ENCODE results near the gene VPS9D1.
A peak's percentile ranks its signal among the peaks of the same experiment; 100 is the strongest.

Gene VPS9D1

GRCh38 chr16:89710709-89711564, 9.8 kb downstream of the VPS9D1 start:
- Histone ChIP-seq H3K4me3 (ENCODE audit: low read length) (no peak overlapping the region), H3K9me3 (ENCODE audit: low read length) (no peaks in the 10 kb centered on the region), H3K27me3 (ENCODE audit: insufficient read depth, low read length) (no peaks in the 10 kb centered on the region), H2AFZ (ENCODE audit: low read depth, low read length) (no peak overlapping the region), H3K36me3 (ENCODE audit: insufficient read depth, low read length) (peaks cover 19% of the 10 kb centered on the region), H3K4me1 (ENCODE audit: insufficient read depth, low read length) (peaks cover 2% of the 10 kb centered on the region)

GRCh38 chr16:89709716-89710432, 10.8 kb downstream of the VPS9D1 start:
- Histone ChIP-seq H2AFZ (ENCODE audit: low read depth, low read length) (no peak overlapping the region), H3K4me1 (ENCODE audit: insufficient read depth, low read length) (peaks cover 2% of the 10 kb centered on the region), H3K9me3 (ENCODE audit: low read length) (no peaks in the 10 kb centered on the region), H3K4me3 (ENCODE audit: low read length) (no peak overlapping the region), H3K27me3 (ENCODE audit: insufficient read depth, low read length) (no peaks in the 10 kb centered on the region), H3K36me3 (ENCODE audit: insufficient read depth, low read length) (peaks cover 15% of the 10 kb centered on the region)

GRCh38 chr16:89709166-89709565, 11.5 kb downstream of the VPS9D1 start:
- Histone ChIP-seq H3K27me3 (ENCODE audit: insufficient read depth, low read length) (no peaks in the 10 kb centered on the region), H3K4me3 (ENCODE audit: low read length) (no peak overlapping the region), H3K36me3 (ENCODE audit: insufficient read depth, low read length) (peaks cover 15% of the 10 kb centered on the region), H2AFZ (ENCODE audit: low read depth, low read length) (no peak overlapping the region), H3K4me1 (ENCODE audit: insufficient read depth, low read length) (peaks cover 2% of the 10 kb centered on the region), H3K9me3 (ENCODE audit: low read length) (no peaks in the 10 kb centered on the region)

GRCh38 chr16:89708481-89708931, 12.2 kb downstream of the VPS9D1 start:
- Histone ChIP-seq H3K4me1 (ENCODE audit: insufficient read depth, low read length) (peaks cover 2% of the 10 kb centered on the region), H3K9me3 (ENCODE audit: low read length) (no peaks in the 10 kb centered on the region), H3K27me3 (ENCODE audit: insufficient read depth, low read length) (no peaks in the 10 kb centered on the region), H2AFZ (ENCODE audit: low read depth, low read length) (no peak overlapping the region), H3K36me3 (ENCODE audit: insufficient read depth, low read length) (peaks cover 15% of the 10 kb centered on the region), H3K4me3 (ENCODE audit: low read length) (no peak overlapping the region)

- Histone ChIP-seq H3K4me3 (ENCODE audit: low read length) (no peak overlapping the region), H3K9me3 (ENCODE audit: low read length) (no peaks in the 10 kb centered on the region), H3K4me1 (ENCODE audit: insufficient read depth, low read length) (peaks cover 2% of the 10 kb centered on the region), H2AFZ (ENCODE audit: low read depth, low read length) (no peak overlapping the region), H3K36me3 (ENCODE audit: insufficient read depth, low read length) (peaks cover 15% of the 10 kb centered on the region), H3K27me3 (ENCODE audit: insufficient read depth, low read length) (no peaks in the 10 kb centered on the region)
Observed at GRCh38 chr16:89707695-89708094, 13.0 kb downstream of the VPS9D1 start.

GRCh38 chr16:89706518-89707260, 14.0 kb downstream of the VPS9D1 start:
- Histone ChIP-seq H3K4me1 (ENCODE audit: insufficient read depth, low read length) (peaks cover 2% of the 10 kb centered on the region), H3K4me3 (ENCODE audit: low read length) (no peak overlapping the region), H3K27me3 (ENCODE audit: insufficient read depth, low read length) (no peaks in the 10 kb centered on the region), H3K36me3 (ENCODE audit: insufficient read depth, low read length) (peaks cover 15% of the 10 kb centered on the region), H2AFZ (ENCODE audit: low read depth, low read length) (no peak overlapping the region), H3K9me3 (ENCODE audit: low read length) (no peaks in the 10 kb centered on the region)

- Histone ChIP-seq H3K4me1 (ENCODE audit: insufficient read depth, low read length) (peaks cover 10% of the 10 kb centered on the region), H3K4me3 (ENCODE audit: low read length) (no peak overlapping the region), H3K9me3 (ENCODE audit: low read length) (no peaks in the 10 kb centered on the region), H3K36me3 (ENCODE audit: insufficient read depth, low read length) (peaks cover 10% of the 10 kb centered on the region), H3K27me3 (ENCODE audit: insufficient read depth, low read length) (no peaks in the 10 kb centered on the region), H2AFZ (ENCODE audit: low read depth, low read length) (no peak overlapping the region)
Observed at GRCh38 chr16:89705006-89705405, 15.7 kb downstream of the VPS9D1 start.

- Histone ChIP-seq H3K4me3 (ENCODE audit: low read length) (no peak overlapping the region), H3K36me3 (ENCODE audit: insufficient read depth, low read length) (peaks cover 6% of the 10 kb centered on the region), H3K27me3 (ENCODE audit: insufficient read depth, low read length) (no peaks in the 10 kb centered on the region), H3K9me3 (ENCODE audit: low read length) (no peaks in the 10 kb centered on the region), H2AFZ (ENCODE audit: low read depth, low read length) (no peak overlapping the region), H3K4me1 (ENCODE audit: insufficient read depth, low read length) (peaks cover 12% of the 10 kb centered on the region)
Observed at GRCh38 chr16:89704281-89704680, 16.4 kb downstream of the VPS9D1 start.

- H3K4me3 ChIP-seq (ENCODE audit: low read length), result peak within 1 kb of the TSS; percentile 73
- no peaks in the 10 kb centered on the region for H3K27me3 ChIP-seq (ENCODE audit: insufficient read depth, low read length)
- peak within 1 kb of the TSS; percentile 64 for H2AFZ ChIP-seq (ENCODE audit: low read depth, low read length)
- H3K4me1 ChIP-seq (ENCODE audit: insufficient read depth, low read length), result peaks cover 12% of the 10 kb centered on the region
- no peaks in the 10 kb centered on the region for H3K9me3 ChIP-seq (ENCODE audit: low read length)
- peaks cover 4% of the 10 kb centered on the region for H3K36me3 ChIP-seq (ENCODE audit: insufficient read depth, low read length)
Observed at GRCh38 chr16:89701425-89702406, 19.0 kb downstream of the VPS9D1 start, which contains the start of gene SPATA2L. SPATA2L (minus strand) TSS chr16:89701705; CDS start chr16:89701232, 473 bp downstream.

- Histone ChIP-seq H3K9me3 (ENCODE audit: low read length) (no peaks in the 10 kb centered on the region), H3K27me3 (ENCODE audit: insufficient read depth, low read length) (no peaks in the 10 kb centered on the region), H3K4me1 (ENCODE audit: insufficient read depth, low read length) (peaks cover 12% of the 10 kb centered on the region), H2AFZ (ENCODE audit: low read depth, low read length) (peak overlapping the region; percentile 64), H3K4me3 (ENCODE audit: low read length) (peak overlapping the region; percentile 73), H3K36me3 (ENCODE audit: insufficient read depth, low read length) (peaks cover 11% of the 10 kb centered on the region)
Observed at GRCh38 chr16:89700649-89701424, 19.9 kb downstream of the VPS9D1 start.

- peak overlapping the region; percentile 73 for H3K4me3 ChIP-seq (ENCODE audit: low read length)
- no peaks in the 10 kb centered on the region for H3K27me3 ChIP-seq (ENCODE audit: insufficient read depth, low read length)
- H2AFZ ChIP-seq (ENCODE audit: low read depth, low read length), result peak overlapping the region; percentile 3
- H3K9me3 ChIP-seq (ENCODE audit: low read length), result no peaks in the 10 kb centered on the region
- H3K36me3 ChIP-seq (ENCODE audit: insufficient read depth, low read length), result peaks cover 14% of the 10 kb centered on the region
- peaks cover 12% of the 10 kb centered on the region for H3K4me1 ChIP-seq (ENCODE audit: insufficient read depth, low read length)
Observed at GRCh38 chr16:89700100-89700648, 20.5 kb downstream of the VPS9D1 start.

Measured in neuron (in vitro differentiated cells).